ENCODE data around the gene C1R. TPM values are rescaled to one million over a fixed set of nuclear protein-coding genes. Genes with fewer than 3 reads are reported as not detected.

C1R gene
- total and polyA plus RNA-seq, 2 of the 8 experiments (the other 6 are each of a cell fraction or from before 2014, with no cell fraction given) = 6.9 to 16.3 TPM

DNA sequence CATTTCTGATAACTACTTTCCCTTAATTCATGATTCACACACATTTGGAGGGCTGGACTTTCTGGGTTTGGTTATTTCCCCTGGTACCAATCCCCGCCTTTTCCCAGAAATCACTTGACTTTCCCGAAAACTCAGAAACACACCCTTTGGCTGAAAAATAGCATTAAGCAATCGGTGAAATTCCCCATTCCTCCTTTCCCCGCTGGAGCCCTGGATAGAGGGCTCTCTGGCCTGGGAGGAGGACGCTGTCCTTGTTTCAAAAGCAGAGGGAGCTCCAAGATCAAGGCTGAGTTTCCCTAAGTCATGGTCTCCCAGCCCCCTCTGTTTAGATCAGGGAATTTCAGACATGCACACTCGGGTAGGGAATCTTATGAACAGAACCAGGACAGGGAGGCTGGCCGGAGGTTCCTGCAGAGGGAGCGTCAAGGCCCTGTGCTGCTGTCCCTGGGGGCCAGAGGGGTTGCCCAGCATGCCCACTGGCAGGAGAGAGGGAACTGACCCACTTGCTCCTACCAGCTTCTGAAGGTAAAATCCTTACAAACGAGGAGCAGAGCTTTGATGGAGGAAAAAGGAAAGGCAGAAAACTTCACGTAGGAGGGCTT, 31.8 kb downstream of the C1R start, which contains the start of gene C1S (continued):
- TF ChIP-seq, protein P1, sequence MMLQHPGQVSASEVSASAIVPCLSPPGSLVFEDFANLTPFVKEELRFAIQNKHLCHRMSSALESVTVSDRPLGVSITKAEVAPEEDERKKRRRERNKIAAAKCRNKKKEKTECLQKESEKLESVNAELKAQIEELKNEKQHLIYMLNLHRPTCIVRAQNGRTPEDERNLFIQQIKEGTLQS (IDR thresholded peaks at IDR 0.05; ENCODE audit: insufficient read depth, low read depth, low read length) = no peak
- peak; percentile 49; the same call in 1 of the 2 replicates for TF ChIP-seq JUND (IDR thresholded peaks at IDR 0.05; ENCODE audit: low read length)
- no peak for TF ChIP-seq CBX8 (IDR thresholded peaks at IDR 0.05; ENCODE audit: borderline replicate concordance, low read depth, low read length)
- TF ChIP-seq RNF2 (IDR thresholded peaks at IDR 0.05; ENCODE audit: borderline replicate concordance, low read depth, low read length, missing control alignments, poor library complexity, severe bottlenecking) = no peak
- TF ChIP-seq POLR2A (IDR thresholded peaks at IDR 0.05; ENCODE audit: control extremely low read depth in 1 of 2, low read depth in 2 of 2, low read length in 2 of 2) = no peak
- no peak for TF ChIP-seq SAP30 (IDR thresholded peaks at IDR 0.05; ENCODE audit: insufficient read depth, insufficient replicate concordance, low read length)
- no peak for TF ChIP-seq TAF7 (optimal IDR thresholded peaks at IDR 0.05; ENCODE audit: borderline replicate concordance, low read depth, low read length)
- peak; percentile 91 to 94 for TF ChIP-seq RAD21 (IDR thresholded peaks at IDR 0.05 in 1 of 2, conservative IDR thresholded peaks at IDR 0.05 in 1 of 2; ENCODE audit: low read depth in 2 of 2, low read length in 2 of 2)
- no peak for TF ChIP-seq GTF2F1 (IDR thresholded peaks at IDR 0.05; ENCODE audit: borderline replicate concordance, low read depth, low read length)
- no peak for TF ChIP-seq CREB1 (IDR thresholded peaks at IDR 0.05)
- TF ChIP-seq, protein P2, sequence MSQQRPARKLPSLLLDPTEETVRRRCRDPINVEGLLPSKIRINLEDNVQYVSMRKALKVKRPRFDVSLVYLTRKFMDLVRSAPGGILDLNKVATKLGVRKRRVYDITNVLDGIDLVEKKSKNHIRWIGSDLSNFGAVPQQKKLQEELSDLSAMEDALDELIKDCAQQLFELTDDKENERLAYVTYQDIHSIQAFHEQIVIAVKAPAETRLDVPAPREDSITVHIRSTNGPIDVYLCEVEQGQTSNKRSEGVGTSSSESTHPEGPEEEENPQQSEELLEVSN (IDR thresholded peaks at IDR 0.05) = no peak
- TF ChIP-seq POLR2AphosphoS5 (IDR thresholded peaks at IDR 0.05; ENCODE audit: low read depth, low read length) = no peak
- no peak for TF ChIP-seq BCL11A (IDR thresholded peaks at IDR 0.05; ENCODE audit: low read depth in 2 of 2, low read length in 2 of 2)
- TF ChIP-seq HDAC6 (IDR thresholded peaks at IDR 0.05; ENCODE audit: low read depth, low read length) = no peak
- no peak for TF ChIP-seq JUN (IDR thresholded peaks at IDR 0.05; ENCODE audit: low read depth, low read length)
- TF ChIP-seq FOSL1 (IDR thresholded peaks at IDR 0.05; ENCODE audit: insufficient read depth, low read depth, low read length) = no peak
- TF ChIP-seq SP1 (IDR thresholded peaks at IDR 0.05; ENCODE audit: low read depth, low read length) = no peak
- TF ChIP-seq, protein P3, sequence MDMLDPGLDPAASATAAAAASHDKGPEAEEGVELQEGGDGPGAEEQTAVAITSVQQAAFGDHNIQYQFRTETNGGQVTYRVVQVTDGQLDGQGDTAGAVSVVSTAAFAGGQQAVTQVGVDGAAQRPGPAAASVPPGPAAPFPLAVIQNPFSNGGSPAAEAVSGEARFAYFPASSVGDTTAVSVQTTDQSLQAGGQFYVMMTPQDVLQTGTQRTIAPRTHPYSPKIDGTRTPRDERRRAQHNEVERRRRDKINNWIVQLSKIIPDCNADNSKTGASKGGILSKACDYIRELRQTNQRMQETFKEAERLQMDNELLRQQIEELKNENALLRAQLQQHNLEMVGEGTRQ (IDR thresholded peaks at IDR 0.05; ENCODE audit: low read length) = no peak
- no peak for TF ChIP-seq NANOG (IDR thresholded peaks at IDR 0.05; ENCODE audit: insufficient read depth, low read depth, low read length, poor library complexity, severe bottlenecking)
- no peak for TF ChIP-seq TEAD4 (IDR thresholded peaks at IDR 0.05; ENCODE audit: low read depth, low read length)
- TF ChIP-seq SUZ12 (IDR thresholded peaks at IDR 0.05; ENCODE audit: low read length) = no peak
- TF ChIP-seq SIRT6 (IDR thresholded peaks at IDR 0.05; ENCODE audit: low read length) = no peak
